ENCODE measurements around the gene TNFRSF6B.

DNA sequence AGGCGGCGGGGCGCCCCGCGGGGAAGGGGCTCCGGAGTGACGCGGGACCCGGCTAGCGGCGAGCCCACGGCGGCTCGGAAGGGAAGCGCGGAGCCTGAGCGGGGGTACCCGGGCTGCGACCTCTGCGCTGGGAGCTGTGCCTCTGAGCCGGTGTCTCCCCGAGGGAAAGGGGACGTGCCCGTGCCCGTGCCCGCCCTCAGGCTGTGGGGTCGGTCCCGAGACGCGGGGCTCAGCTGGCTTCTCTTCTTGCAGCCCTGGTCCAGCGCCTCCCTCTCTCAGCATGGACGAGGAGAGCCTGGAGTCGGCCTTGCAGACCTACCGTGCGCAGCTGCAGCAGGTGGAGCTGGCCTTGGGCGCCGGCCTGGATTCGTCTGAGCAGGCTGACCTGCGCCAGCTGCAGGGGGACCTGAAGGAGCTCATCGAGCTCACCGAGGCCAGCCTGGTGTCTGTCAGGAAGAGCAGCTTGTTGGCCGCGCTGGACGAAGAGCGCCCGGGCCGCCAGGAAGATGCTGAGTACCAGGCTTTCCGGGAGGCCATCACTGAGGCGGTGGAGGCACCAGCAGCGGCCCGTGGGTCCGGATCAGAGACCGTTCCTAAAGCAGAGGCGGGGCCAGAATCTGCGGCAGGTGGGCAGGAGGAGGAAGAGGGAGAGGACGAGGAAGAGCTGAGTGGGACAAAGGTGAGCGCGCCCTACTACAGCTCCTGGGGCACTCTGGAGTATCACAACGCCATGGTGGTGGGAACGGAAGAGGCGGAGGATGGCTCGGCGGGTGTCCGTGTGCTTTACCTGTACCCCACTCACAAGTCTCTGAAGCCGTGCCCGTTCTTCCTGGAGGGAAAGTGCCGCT lies 12.1 kb downstream of the TNFRSF6B start:
- TF ChIP-seq CTCF (IDR thresholded peaks at IDR 0.05; ENCODE audit: extremely low read depth in 1 of 2, insufficient read depth in 1 of 2, low read depth in 1 of 2, low read length in 2 of 2) (no peak), POLR2A (IDR thresholded peaks at IDR 0.05; ENCODE audit: low read depth, low read length) (no peak), EZH2 (IDR thresholded peaks at IDR 0.05; ENCODE audit: borderline replicate concordance, low read depth, low read length, severe bottlenecking) (no peak), POLR2AphosphoS5 (IDR thresholded peaks at IDR 0.05; ENCODE audit: insufficient read depth, low read depth, low read length) (no peak), FOS (IDR thresholded peaks at IDR 0.05; ENCODE audit: borderline replicate concordance, insufficient read depth, low read length) (no peak), GATA2 (IDR thresholded peaks at IDR 0.05; ENCODE audit: insufficient read depth, insufficient read length, low read depth, low read length) (no peak)
